Measurements from ENCODE around the gene CCDC102A.

CCDC102A gene

GRCh38 chr16:57517397-57518367 is 18.7 kb downstream of the CCDC102A start:
- FAIRE-seq, result no peak

- FAIRE-seq, result no peak
Measured at GRCh38 chr16:57516773-57517172, 19.6 kb downstream of the CCDC102A start.

GRCh38 chr16:57516176-57516725 is 20.1 kb downstream of the CCDC102A start:
- FAIRE-seq, result no peak

- FAIRE-seq, result no peak
Measured at GRCh38 chr16:57514791-57515600, 21.4 kb downstream of the CCDC102A start.

- no peak for FAIRE-seq
Measured at GRCh38 chr16:57514371-57514770, 22.0 kb downstream of the CCDC102A start.

- no peak for FAIRE-seq
Measured at GRCh38 chr16:57513371-57514102, 22.8 kb downstream of the CCDC102A start.

GRCh38 chr16:57512296-57513001 is 23.9 kb downstream of the CCDC102A start:
- FAIRE-seq, result no peak

GRCh38 chr16:57510016-57510871 is 26.1 kb downstream of the CCDC102A start:
- no peak for FAIRE-seq

- no peak for FAIRE-seq
Measured at GRCh38 chr16:57509231-57509923, 27.0 kb downstream of the CCDC102A start.

- no peak for FAIRE-seq
Measured at GRCh38 chr16:57508035-57508425, 28.3 kb downstream of the CCDC102A start.

GRCh38 chr16:57507136-57508034 is 29.0 kb downstream of the CCDC102A start:
- no peak for FAIRE-seq

- no peak for FAIRE-seq
Measured at GRCh38 chr16:57505169-57505568, 31.2 kb downstream of the CCDC102A start.

- no peak for FAIRE-seq
Measured at GRCh38 chr16:57504491-57504890, 31.9 kb downstream of the CCDC102A start.

- no peak for FAIRE-seq
Measured at GRCh38 chr16:57504001-57504400, 32.4 kb downstream of the CCDC102A start.

- no peak for FAIRE-seq
Measured at GRCh38 chr16:57503366-57503765, 33.0 kb downstream of the CCDC102A start.

GRCh38 chr16:57502048-57502775 is 34.2 kb downstream of the CCDC102A start:
- no peak for FAIRE-seq

- no peak for FAIRE-seq
Measured at GRCh38 chr16:57501492-57501891, 34.9 kb downstream of the CCDC102A start.

GRCh38 chr16:57500578-57501111 is 35.7 kb downstream of the CCDC102A start:
- no peak for FAIRE-seq

Data from islet of Langerhans (tissue), 1 donor.